ENCODE measurements around the gene AP1M1.

- TF ChIP-seq CTCF (IDR thresholded peaks at IDR 0.05) (no peak), POLR2AphosphoS5 (IDR thresholded peaks at IDR 0.05; ENCODE audit: low read depth, low read length) (no peak), SIN3A (IDR thresholded peaks at IDR 0.05; ENCODE audit: borderline replicate concordance, insufficient read depth, low read depth, low read length) (no peak), TCF7L2 (IDR thresholded peaks at IDR 0.05; ENCODE audit: low read depth, low read length) (no peak)
Observed at GRCh38 chr19:16157601-16158000, 40.1 kb upstream of the AP1M1 start.

All from Panc1 (cell line).